H1 (cell line): ENCODE results near the gene MRPL55. TPM values are rescaled to one million over a fixed set of nuclear protein-coding genes. Genes with fewer than 3 reads are reported as not detected.

Experiments
- CTCF ChIA-PET: fragments of 300-600 bp; sonication (Branson Sonifier 250); formaldehyde crosslinking; loops from one replicate; lab custom pipeline; 2021; ENCODE audit not compliant: partially characterized antibody; lab: Charles Lee
- POLR2A ChIA-PET: fragments of 300-600 bp; sonication (Branson Sonifier 250); formaldehyde crosslinking; loops from one replicate; lab custom pipeline; 2021; ENCODE audit warnings: inconsistent platforms; ENCODE audit not compliant: partially characterized antibody; lab: Charles Lee
- DNase-seq, 2 experiments: peaks; one replicate each; pipeline versions ENCODE4 v3.0.0 to v3.0.0-alpha.2; 2010 to 2022; ENCODE audit warnings: low spot score in 2 of 2, low read depth in 1 of 2, mixed read lengths in 1 of 2
- FAIRE-seq: peaks from 2 replicates; lab custom pipeline; 2011; peaks lifted over from hg19 to GRCh38; lab: Jason Lieb, UNC
- H2AFZ ChIP-seq: 2 replicates; pipeline ENCODE4 v1.8.1; 2012; ENCODE audit warnings: low read length, inconsistent platforms
- H2AK5ac ChIP-seq: 2 replicates; pipeline ENCODE4 v1.6.1; 2013; ENCODE audit warnings: low read depth, low read length
- H2BK120ac ChIP-seq: replicated peaks from 2 replicates; pipeline ENCODE3; 2013; ENCODE audit warnings: low read depth, low read length, inconsistent platforms
- H2BK12ac ChIP-seq: 2 replicates; pipeline ENCODE4 v1.6.1; 2013; ENCODE audit warnings: low read depth, low read length
- H2BK15ac ChIP-seq: 2 replicates; pipeline ENCODE4 v1.6.1; 2013; ENCODE audit warnings: low read length
- H2BK20ac ChIP-seq: 2 replicates; pipeline ENCODE4 v1.6.1; 2013; ENCODE audit warnings: low read length
- H2BK5ac ChIP-seq: 2 replicates; pipeline ENCODE4 v1.6.1; 2013; ENCODE audit warnings: low read depth, low read length
- H3K14ac ChIP-seq: 2 replicates; pipeline ENCODE4 v1.6.1; 2013; ENCODE audit warnings: inconsistent platforms; ENCODE audit not compliant: insufficient read length
- H3K18ac ChIP-seq: 2 replicates; pipeline ENCODE4 v1.6.1; 2013; ENCODE audit warnings: low read length; ENCODE audit errors: extremely low read depth
- H3K23ac ChIP-seq: 2 replicates; pipeline ENCODE4 v1.6.1; 2013; ENCODE audit warnings: inconsistent platforms; ENCODE audit not compliant: insufficient read length
- H3K23me2 ChIP-seq: 2 replicates; pipeline ENCODE4 v1.6.1; 2013; ENCODE audit warnings: low read depth, low read length
- H3K27ac ChIP-seq: 2 replicates; pipeline ENCODE4 v1.6.1; 2011; ENCODE audit warnings: low read depth, low read length, inconsistent platforms
- H3K27me3 ChIP-seq, 4 experiments: replicated peaks in 1 of 4; 1 replicate in 1 of 4; 2 replicates in 3 of 4; pipeline versions ENCODE4 v1.6.1 to v1.8.1; 2011 to 2013; ENCODE audit warnings: low read length in 3 of 4, mild to moderate bottlenecking in 3 of 4, inconsistent platforms in 2 of 4, mixed read lengths in 2 of 4, moderate library complexity in 1 of 4; ENCODE audit not compliant: control insufficient read depth in 3 of 4, insufficient read depth in 3 of 4; ENCODE audit errors: extremely low read depth in 1 of 4
- H3K36me3 ChIP-seq, 4 experiments: 2 replicates each; pipeline versions ENCODE4 v1.6.1 to v1.8.1; 2011 to 2013; ENCODE audit warnings: mild to moderate bottlenecking in 4 of 4, low read length in 3 of 4, moderate library complexity in 2 of 4, control low read depth in 1 of 4, inconsistent platforms in 1 of 4; ENCODE audit not compliant: insufficient read depth in 4 of 4, control insufficient read depth in 2 of 4
- H3K4ac ChIP-seq: replicated peaks from 2 replicates; pipeline ENCODE3; 2013; ENCODE audit warnings: low read length, low read depth, mixed read lengths, inconsistent platforms; ENCODE audit not compliant: insufficient read length
- H3K4me1 ChIP-seq, 4 experiments: replicated peaks in 1 of 4; 1 replicate in 1 of 4; 2 replicates in 3 of 4; pipeline versions ENCODE4 v1.6.1 to v1.8.1; 2011 to 2013; ENCODE audit warnings: low read length in 3 of 4, inconsistent platforms in 2 of 4, mixed read lengths in 1 of 4; ENCODE audit not compliant: insufficient read depth in 4 of 4, control insufficient read depth in 3 of 4
- H3K4me2 ChIP-seq, 2 experiments: 2 replicates each; pipeline versions ENCODE4 v1.6.1 to v1.8.1; 2011 to 2013; ENCODE audit warnings: low read depth in 2 of 2, low read length in 2 of 2, control low read depth in 1 of 2, inconsistent platforms in 1 of 2, mild to moderate bottlenecking in 1 of 2; ENCODE audit not compliant: insufficient read depth in 1 of 2
- H3K4me3 ChIP-seq, 4 experiments: fragments of 200-600, 300-600 bp in 1 of 4; sonication (generic), shearing (Covaris generic), sonication (Bioruptor Twin) in 1 of 4; 2 replicates each; pipeline versions ENCODE4 v1.5.1 to v1.8.1; 2011 to 2016; ENCODE audit warnings: low read length in 4 of 4, low read depth in 3 of 4, control low read depth in 2 of 4, inconsistent platforms in 2 of 4, mild to moderate bottlenecking in 2 of 4, mixed read lengths in 1 of 4, moderate library complexity in 1 of 4; ENCODE audit not compliant: insufficient read depth in 2 of 4; ENCODE audit errors: extremely low read depth in 1 of 4
- H3K56ac ChIP-seq: replicated peaks from 2 replicates; pipeline ENCODE3; 2013; ENCODE audit warnings: low read depth, mild to moderate bottlenecking, mixed read lengths, low read length, inconsistent platforms; ENCODE audit not compliant: insufficient read length
- H3K79me1 ChIP-seq: 2 replicates; pipeline ENCODE4 v1.6.1; 2013; ENCODE audit warnings: low read depth, low read length, control low read depth
- H3K79me2 ChIP-seq, 2 experiments: 2 replicates each; pipeline versions ENCODE4 v1.6.1 to v1.8.1; 2012 to 2013; ENCODE audit warnings: low read length in 2 of 2, mild to moderate bottlenecking in 2 of 2, inconsistent platforms in 1 of 2; ENCODE audit not compliant: insufficient read depth in 2 of 2, control insufficient read depth in 1 of 2
- H3K9ac ChIP-seq, 4 experiments: replicated peaks in 1 of 4; 1 replicate in 1 of 4; 2 replicates in 3 of 4; pipeline versions ENCODE4 v1.6.1 to v1.8.1; 2011 to 2013; ENCODE audit warnings: low read depth in 3 of 4, low read length in 3 of 4, control low read depth in 2 of 4, mild to moderate bottlenecking in 2 of 4, moderate library complexity in 2 of 4, inconsistent platforms in 1 of 4; ENCODE audit errors: extremely low read depth in 1 of 4
- H3K9me3 ChIP-seq, 2 experiments: 2 replicates each; pipeline versions ENCODE4 v1.6.1 to v1.8.1; 2012 to 2013; ENCODE audit warnings: mild to moderate bottlenecking in 2 of 2, moderate library complexity in 2 of 2, control low read depth in 1 of 2, inconsistent platforms in 1 of 2, low read depth in 1 of 2, low read length in 1 of 2, mixed read lengths in 1 of 2; ENCODE audit not compliant: insufficient read depth in 2 of 2
- H4K20me1 ChIP-seq, 2 experiments: replicated peaks in 1 of 2; 2 replicates each; pipeline versions ENCODE3 to v1.8.1; 2011 to 2013; ENCODE audit warnings: inconsistent platforms in 2 of 2, low read length in 2 of 2, mild to moderate bottlenecking in 1 of 2; ENCODE audit not compliant: insufficient read depth in 2 of 2, control insufficient read depth in 1 of 2
- H4K5ac ChIP-seq: 2 replicates; pipeline ENCODE4 v1.6.1; 2013; ENCODE audit warnings: low read length, low read depth, mixed read lengths, inconsistent platforms; ENCODE audit not compliant: insufficient read length
- H4K8ac ChIP-seq: 2 replicates; pipeline ENCODE4 v1.8.0; 2013; ENCODE audit warnings: mild to moderate bottlenecking, moderate library complexity, low read length, inconsistent platforms; ENCODE audit not compliant: insufficient read depth; ENCODE audit errors: extremely low read depth
- H4K91ac ChIP-seq: replicated peaks from 2 replicates; pipeline ENCODE3; 2013; ENCODE audit warnings: low read length, mixed read lengths, inconsistent platforms; ENCODE audit not compliant: insufficient read length
- CHD1 ChIP-seq: IDR thresholded peaks from 2 replicates; pipeline ENCODE4 v1.6.1; 2012; ENCODE audit warnings: low read depth, low read length, improper control_type of control experiment
- CTBP2 ChIP-seq: IDR thresholded peaks from 2 replicates; pipeline ENCODE4 v1.7.0; 2011; ENCODE audit warnings: borderline replicate concordance, mild to moderate bottlenecking, moderate library complexity, mixed read lengths, low read length; ENCODE audit not compliant: insufficient read depth, insufficient read length
- NRF1 ChIP-seq: IDR thresholded peaks from 2 replicates; pipeline ENCODE4 v1.6.1; 2011; ENCODE audit warnings: mild to moderate bottlenecking, low read depth, low read length, improper control_type of control experiment
- SIN3A ChIP-seq, 2 experiments: IDR thresholded peaks in 1 of 2; conservative IDR thresholded peaks in 1 of 2; 2 replicates each; pipeline ENCODE4 v1.6.1; 2011 to 2012; ENCODE audit warnings: low read length in 2 of 2, improper control_type of control experiment in 1 of 2, low read depth in 1 of 2, mild to moderate bottlenecking in 1 of 2
- SUZ12 ChIP-seq: fragments of 200-600 bp; sonication (generic); IDR thresholded peaks from 2 replicates; pipeline ENCODE4 v1.6.1; 2012; ENCODE audit warnings: mild to moderate bottlenecking, inconsistent platforms, low read length, moderate library complexity, mixed read lengths
- WGBS, 2 experiments: shearing (Covaris generic) in 1 of 2; methylation state at CpG; one replicate each; pipeline versions ENCODE4 v1.1.6 to v1.1.7; 2013 to 2015; ENCODE audit warnings: low lambda C conversion rate in 2 of 2, mixed read lengths in 2 of 2, inconsistent platforms in 1 of 2, low coverage in 1 of 2, missing lambda C conversion rate in 1 of 2; ENCODE audit not compliant: insufficient replicate concordance in 2 of 2, insufficient coverage in 1 of 2, insufficient read length in 1 of 2; ENCODE audit errors: extremely low coverage in 1 of 2, missing lambda C conversion rate in 1 of 2; 5-methylcytosine and 5-hydroxymethylcytosine counted together
- polyA plus RNA-seq, 7 experiments: library from polyadenylated mRNA; depleted of rRNA in 3 of 7; stranded (reverse) in 5 of 7; unstranded in 2 of 7; fragments of >200 nt in 5 of 7; fragments of 200-250 nt in 2 of 7; gene quantifications; 1 replicate in 5 of 7; 2 replicates in 1 of 7; 4 replicates in 1 of 7; pipeline versions ENCODE4 v1.2.1 to v1.2.3, GENCODE V29; 2011 to 2013; ENCODE audit warnings: missing spikeins in 2 of 7, mixed read lengths in 2 of 7
- total RNA-seq: library from RNA; stranded (reverse); fragmentation: NEBNext Ultra II Directional; extraction: Animal tissue kit (Norgen Biotek cat#: 25700); gene quantifications from 2 replicates; pipeline ENCODE4 v1.2.1, GENCODE V29; 2021

Gene MRPL55
- total and polyA plus RNA-seq, 2 of the 8 experiments (the other 6 are each of a cell fraction or from before 2014, with no cell fraction given) = 59.0 to 244 TPM

DNA sequence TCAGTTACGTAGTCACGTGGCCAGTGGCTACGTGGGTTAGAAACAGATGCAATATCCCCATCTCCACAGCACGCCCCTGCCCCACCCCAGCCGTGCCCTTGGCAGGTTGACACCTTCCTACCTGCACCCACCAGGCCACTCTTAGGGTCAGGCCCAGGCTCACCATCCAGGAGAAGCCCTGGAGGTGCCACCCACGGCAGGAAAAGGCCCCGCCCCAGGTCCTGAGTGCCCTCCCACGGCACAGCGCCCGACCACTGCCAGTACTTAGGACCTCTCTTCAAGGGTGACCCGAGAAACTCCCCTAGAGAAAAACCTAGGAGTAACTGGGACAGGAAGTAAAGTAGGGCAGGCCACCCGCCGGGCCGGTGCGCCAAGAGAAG is 7.5 kb downstream of the MRPL55 start:
- H2AK5ac ChIP-seq = no peak overlapping the region
- H3K36me3 ChIP-seq = peaks cover 16 to 43% (median 26%) of the 10 kb centered on the region in 4 experiments; a peak in 7 of 8 replicates
- H3K18ac ChIP-seq = no peak overlapping the region
- H4K5ac ChIP-seq = no peak overlapping the region
- H3K14ac ChIP-seq = no peak overlapping the region
- H3K79me1 ChIP-seq = peaks cover 10% of the 10 kb centered on the region
- peaks cover 12 to 38% of the 10 kb centered on the region in 2 experiments for H4K20me1 ChIP-seq
- ChIA-PET POLR2A (interaction anchor here (0.9 to 5.6 kb wide), 2 partner anchors 12 to 19 kb away, joined by 6 to 53 read pairs; partner anchors contain the start of gene ARF1), CTCF (interaction anchor here (3.8 kb wide), 1 partner anchor 11 kb away, joined by 13 read pairs; no protein-coding TSS in a partner anchor)
- no peak overlapping the region for H4K91ac ChIP-seq
- peak overlapping the region; percentile 63 to 92 (median 77); a peak in 6 of 8 replicates for H3K4me3 ChIP-seq
- H3K4ac ChIP-seq = no peak overlapping the region
- H2BK20ac ChIP-seq = no peak overlapping the region
- H3K56ac ChIP-seq = no peak overlapping the region
- H3K4me1 ChIP-seq = peaks cover 0 to 2% (median 0%) of the 10 kb centered on the region in 4 experiments; a peak in 1 of 7 replicates
- FAIRE-seq = no peak
- no peak overlapping the region for H2BK120ac ChIP-seq
- H2BK12ac ChIP-seq = no peak overlapping the region
- H3K23me2 ChIP-seq = peaks cover 6% of the 10 kb centered on the region; the same call in 1 of the 2 replicates
- DNase-seq = no peak
- no peak overlapping the region for H2BK15ac ChIP-seq
- H3K23ac ChIP-seq = no peak overlapping the region
- H3K4me2 ChIP-seq = peak overlapping the region; percentile 37 to 83; a peak in 3 of 4 replicates
- WGBS, 2 experiments = 86% methylated on average over 15 of the region's 15 CpGs; no CpG with 5 or more reads in 1 of the 2 experiments
- H3K79me2 ChIP-seq = peaks cover 0 to 6% of the 10 kb centered on the region in 2 experiments; a peak in 2 of 4 replicates
- no peak overlapping the region for H2AFZ ChIP-seq
- H2BK5ac ChIP-seq = no peak overlapping the region
- H3K27ac ChIP-seq = no peak overlapping the region
- no peaks in the 10 kb centered on the region for H3K9me3 ChIP-seq
- no peaks in the 10 kb centered on the region; a peak in 1 of 7 replicates for H3K27me3 ChIP-seq
- H4K8ac ChIP-seq = no peak overlapping the region
- H3K9ac ChIP-seq = no peak overlapping the region
- TF ChIP-seq CTBP2 (no peak), SUZ12 (no peak), CHD1 (no peak), NRF1 (no peak), SIN3A (conservative IDR thresholded peaks at IDR 0.05 in 1 of 2, IDR thresholded peaks at IDR 0.05 in 1 of 2; ENCODE audit: low read depth in 1 of 2, low read length in 2 of 2) (no peak)
